Tibial nerve (tissue), 4 donors: ENCODE data around the gene TOMM6.

Experiments used
- EP300 ChIP-seq, 2 donors: sonication (generic); formaldehyde crosslinking; IDR thresholded peaks; one replicate each; pipeline ENCODE4 v1.6.1; 2017; ENCODE audit warnings: antibody characterized with exemption in 2 of 2, mild to moderate bottlenecking in 1 of 2
- POLR2A ChIP-seq, 2 donors: fragments of 450-650 bp; IDR thresholded peaks; one replicate each; pipeline ENCODE4 v1.6.1; 2017; ENCODE audit warnings: antibody characterized with exemption in 2 of 2, mild to moderate bottlenecking in 2 of 2, moderate library complexity in 2 of 2
- TF ChIP-seq, protein P1 (sequence below), 5 experiments: fragments of 200-600 bp in 3 of 5; fragments of 450-650 bp in 2 of 5; sonication (generic) in 3 of 5; IDR thresholded peaks; one replicate each; pipeline ENCODE4 v1.5.1; 2016 to 2019; ENCODE audit warnings: antibody characterized with exemption in 5 of 5, mild to moderate bottlenecking in 3 of 5, moderate library complexity in 2 of 5

DNA sequence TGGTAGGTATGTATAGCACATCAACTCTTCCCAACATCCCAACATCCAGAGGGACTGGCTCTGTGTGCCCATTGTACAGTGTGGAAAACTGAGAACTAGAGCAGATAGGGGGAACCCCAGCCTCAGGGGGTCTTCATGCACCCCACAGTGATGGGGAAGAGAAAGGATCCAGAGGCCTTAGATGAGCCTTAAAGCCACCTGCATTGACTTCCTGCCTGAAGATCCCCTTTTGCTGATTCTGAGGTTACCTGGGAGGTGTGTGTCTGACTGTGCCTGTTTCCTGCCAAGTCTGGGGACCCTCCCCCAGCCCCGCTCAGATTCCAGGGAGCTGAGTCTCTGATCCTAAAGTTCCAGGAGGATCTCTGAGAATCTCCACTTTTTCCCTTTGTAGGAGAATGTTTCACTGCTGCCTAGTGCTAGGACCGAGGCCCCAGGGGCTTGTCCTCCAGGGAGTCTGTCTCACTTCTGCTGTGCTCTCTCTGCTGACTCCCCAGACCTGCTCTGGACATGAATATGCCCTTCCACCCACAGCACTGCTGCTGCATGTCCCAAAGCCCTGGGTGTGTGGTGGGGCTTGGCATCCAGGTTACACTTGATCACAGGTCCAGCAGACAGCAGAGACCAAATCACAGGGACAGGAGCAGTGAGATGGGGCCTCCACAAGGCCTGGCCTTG is 27.5 kb upstream of the TOMM6 start:
- TF ChIP-seq, protein P1, sequence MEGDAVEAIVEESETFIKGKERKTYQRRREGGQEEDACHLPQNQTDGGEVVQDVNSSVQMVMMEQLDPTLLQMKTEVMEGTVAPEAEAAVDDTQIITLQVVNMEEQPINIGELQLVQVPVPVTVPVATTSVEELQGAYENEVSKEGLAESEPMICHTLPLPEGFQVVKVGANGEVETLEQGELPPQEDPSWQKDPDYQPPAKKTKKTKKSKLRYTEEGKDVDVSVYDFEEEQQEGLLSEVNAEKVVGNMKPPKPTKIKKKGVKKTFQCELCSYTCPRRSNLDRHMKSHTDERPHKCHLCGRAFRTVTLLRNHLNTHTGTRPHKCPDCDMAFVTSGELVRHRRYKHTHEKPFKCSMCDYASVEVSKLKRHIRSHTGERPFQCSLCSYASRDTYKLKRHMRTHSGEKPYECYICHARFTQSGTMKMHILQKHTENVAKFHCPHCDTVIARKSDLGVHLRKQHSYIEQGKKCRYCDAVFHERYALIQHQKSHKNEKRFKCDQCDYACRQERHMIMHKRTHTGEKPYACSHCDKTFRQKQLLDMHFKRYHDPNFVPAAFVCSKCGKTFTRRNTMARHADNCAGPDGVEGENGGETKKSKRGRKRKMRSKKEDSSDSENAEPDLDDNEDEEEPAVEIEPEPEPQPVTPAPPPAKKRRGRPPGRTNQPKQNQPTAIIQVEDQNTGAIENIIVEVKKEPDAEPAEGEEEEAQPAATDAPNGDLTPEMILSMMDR (IDR thresholded peaks at IDR 0.05), result no peak
- TF ChIP-seq POLR2A (IDR thresholded peaks at IDR 0.05) (no peak), EP300 (IDR thresholded peaks at IDR 0.05) (no peak)
